IMR-90 (cell line): ENCODE measurements around the gene KIR2DL4. TPM values are rescaled to one million over a fixed set of nuclear protein-coding genes. Genes with fewer than 3 reads are reported as not detected.
"Not testable (repeated sequence)": the region's sequence is repeated elsewhere in the genome, so short reads cannot be mapped to it uniquely, and the experiment has no call there.

Experiments
- ATAC-seq: fragments of 200-7000 bp; cut with Tn5 transposase; 2 replicates; pipeline ENCODE4 v1.9.1; 2020; ENCODE audit warnings: low read depth, mild to moderate bottlenecking, moderate library complexity
- BruUV-seq: library from RNA; stranded (reverse); fragments of 400-500 nt; replicated peaks from 2 replicates; lab custom pipeline; 2021; lab: Mats Ljungman, UMichigan
- CTCF ChIA-PET: fragments of 300-600 bp; formaldehyde crosslinking; extraction: SDS; loops from one replicate; lab custom pipeline; 2021; ENCODE audit warnings: antibody characterized with exemption; lab: Yijun Ruan, JAX
- POLR2A ChIA-PET: fragments of 300-600 bp; sonication (Branson Sonifier 250); formaldehyde crosslinking; loops from one replicate; lab custom pipeline; 2022; ENCODE audit warnings: antibody characterized with exemption; ENCODE audit not compliant: unreplicated experiment; lab: Charles Lee
- DNase-seq: peaks from one replicate; pipeline ENCODE4 v3.0.0; 2013
- H2AFZ ChIP-seq: replicated peaks from 2 replicates; pipeline ENCODE3; 2013; ENCODE audit warnings: low read length, mild to moderate bottlenecking; ENCODE audit not compliant: poor library complexity
- H2AK5ac ChIP-seq: 2 replicates; pipeline ENCODE4 v1.6.1; 2013; ENCODE audit warnings: low read depth, low read length, inconsistent platforms
- H2AK9ac ChIP-seq: replicated peaks from 2 replicates; pipeline ENCODE3; 2013; ENCODE audit warnings: mild to moderate bottlenecking, low read depth, low read length, moderate library complexity; ENCODE audit not compliant: poor library complexity
- H2BK120ac ChIP-seq: 2 replicates; pipeline ENCODE4 v1.6.1; 2013; ENCODE audit warnings: low read depth, low read length, inconsistent platforms
- H2BK15ac ChIP-seq: 3 replicates; pipeline ENCODE4 v1.6.1; 2013; ENCODE audit warnings: low read depth, low read length, inconsistent platforms
- H2BK20ac ChIP-seq: 2 replicates; pipeline ENCODE4 v1.6.1; 2013; ENCODE audit warnings: low read depth, mild to moderate bottlenecking, inconsistent platforms, low read length, moderate library complexity
- H2BK5ac ChIP-seq: 2 replicates; pipeline ENCODE4 v1.6.1; 2013; ENCODE audit warnings: mild to moderate bottlenecking, low read depth, low read length, inconsistent platforms; ENCODE audit not compliant: poor library complexity, severe bottlenecking
- H3K14ac ChIP-seq: replicated peaks from 2 replicates; pipeline ENCODE4 v1.6.1; 2013; ENCODE audit warnings: low read depth, low read length, inconsistent platforms
- H3K18ac ChIP-seq: 2 replicates; pipeline ENCODE4 v1.6.1; 2013; ENCODE audit warnings: low read depth, low read length, control low read depth
- H3K23ac ChIP-seq: 2 replicates; pipeline ENCODE4 v1.6.1; 2013; ENCODE audit warnings: low read depth, low read length, inconsistent platforms
- H3K27ac ChIP-seq: 2 replicates; pipeline ENCODE4 v1.5.1; 2013; ENCODE audit warnings: mild to moderate bottlenecking, control low read depth, low read length; ENCODE audit not compliant: insufficient read depth
- H3K27me3 ChIP-seq: 2 replicates; pipeline ENCODE4 v1.6.1; 2013; ENCODE audit warnings: low read length; ENCODE audit not compliant: control insufficient read depth, insufficient read depth
- H3K36me3 ChIP-seq: 2 replicates; pipeline ENCODE4 v1.6.1; 2013; ENCODE audit warnings: low read length, mixed read lengths; ENCODE audit not compliant: control insufficient read depth, insufficient read depth
- H3K4ac ChIP-seq: 2 replicates; pipeline ENCODE4 v1.6.1; 2013; ENCODE audit warnings: low read depth, low read length, inconsistent platforms
- H3K4me1 ChIP-seq: 2 replicates; pipeline ENCODE4 v1.6.1; 2013; ENCODE audit warnings: low read length, mixed read lengths; ENCODE audit not compliant: control insufficient read depth, insufficient read depth
- H3K4me2 ChIP-seq: 2 replicates; pipeline ENCODE4 v1.6.1; 2013; ENCODE audit warnings: low read depth, mild to moderate bottlenecking, control low read depth, low read length, moderate library complexity
- H3K4me3 ChIP-seq: 2 replicates; pipeline ENCODE4 v1.5.1; 2013; ENCODE audit warnings: low read depth, mild to moderate bottlenecking, control low read depth, low read length, moderate library complexity; ENCODE audit not compliant: insufficient read depth
- H3K56ac ChIP-seq: 2 replicates; pipeline ENCODE4 v1.6.1; 2013; ENCODE audit warnings: low read length, inconsistent platforms; ENCODE audit not compliant: insufficient read depth; ENCODE audit errors: extremely low read depth
- H3K79me1 ChIP-seq, 2 experiments: 2 replicates each; pipeline ENCODE4 v1.6.1; 2013; ENCODE audit warnings: low read length in 2 of 2, inconsistent platforms in 1 of 2, low read depth in 1 of 2
- H3K9ac ChIP-seq: 2 replicates; pipeline ENCODE4 v1.6.1; 2013; ENCODE audit warnings: low read depth, low read length, control low read depth
- H3K9me1 ChIP-seq: 2 replicates; pipeline ENCODE4 v1.6.1; 2013; ENCODE audit warnings: low read length, inconsistent platforms; ENCODE audit not compliant: insufficient read depth
- H3K9me3 ChIP-seq: 2 replicates; pipeline ENCODE4 v1.6.1; 2013; ENCODE audit warnings: low read length; ENCODE audit not compliant: control insufficient read depth, insufficient read depth
- H4K20me1 ChIP-seq: 2 replicates; pipeline ENCODE4 v1.6.1; 2013; ENCODE audit warnings: low read length, inconsistent platforms; ENCODE audit not compliant: insufficient read depth
- H4K5ac ChIP-seq: 2 replicates; pipeline ENCODE4 v1.6.1; 2013; ENCODE audit warnings: mild to moderate bottlenecking, low read depth, low read length, control low read depth
- H4K8ac ChIP-seq, 2 experiments: 2 replicates each; pipeline ENCODE4 v1.6.1; 2013; ENCODE audit warnings: low read depth in 2 of 2, low read length in 2 of 2, control low read depth in 1 of 2, inconsistent platforms in 1 of 2
- H4K91ac ChIP-seq: 2 replicates; pipeline ENCODE4 v1.6.1; 2013; ENCODE audit warnings: low read depth, low read length, inconsistent platforms; ENCODE audit not compliant: insufficient read depth
- WGBS, 2 experiments: methylation state at CpG; one replicate each; pipeline versions ENCODE4 v1.1.5 to v1.1.7; 2013; ENCODE audit warnings: missing lambda C conversion rate in 2 of 2; ENCODE audit not compliant: insufficient read length in 1 of 2; ENCODE audit errors: extremely low coverage in 2 of 2; 5-methylcytosine and 5-hydroxymethylcytosine counted together
- dilution Hi-C: fragments of 300-500 bp; cut with HindIII; formaldehyde crosslinking; loops from one replicate; pipeline ENCODE4 v1.14.3; 2018; ENCODE audit warnings: low sequenced_read_pairs; ENCODE audit not compliant: unreplicated experiment
- in situ Hi-C: fragments of 300-500 bp; cut with MboI; formaldehyde crosslinking; loops from 3 replicates; pipeline ENCODE4 v1.14.3; 2019; ENCODE audit warnings: low sequenced_read_pairs, inconsistent platforms, mixed read lengths
- intact Hi-C: fragments of 100-400 bp; cut with micrococcal nuclease; formaldehyde crosslinking; loops from 2 replicates; pipeline ENCODE4 v1.10.0; 2022
- polyA plus RNA-seq, 3 experiments: library from polyadenylated mRNA; depleted of rRNA; stranded (reverse); fragments of >200 nt; gene quantifications; 2 replicates each; pipeline ENCODE4 v1.2.3, GENCODE V29; 2012; ENCODE audit warnings: low replicate concordance in 1 of 3
- total RNA-seq: library from RNA; depleted of rRNA; stranded (reverse); fragments of >200 nt; gene quantifications from 2 replicates; pipeline ENCODE4 v1.2.3, GENCODE V29; 2012

Gene KIR2DL4
- total and polyA plus RNA-seq, 2 of the 4 experiments (the other 2 are of a cell fraction) = not detected

DNA sequence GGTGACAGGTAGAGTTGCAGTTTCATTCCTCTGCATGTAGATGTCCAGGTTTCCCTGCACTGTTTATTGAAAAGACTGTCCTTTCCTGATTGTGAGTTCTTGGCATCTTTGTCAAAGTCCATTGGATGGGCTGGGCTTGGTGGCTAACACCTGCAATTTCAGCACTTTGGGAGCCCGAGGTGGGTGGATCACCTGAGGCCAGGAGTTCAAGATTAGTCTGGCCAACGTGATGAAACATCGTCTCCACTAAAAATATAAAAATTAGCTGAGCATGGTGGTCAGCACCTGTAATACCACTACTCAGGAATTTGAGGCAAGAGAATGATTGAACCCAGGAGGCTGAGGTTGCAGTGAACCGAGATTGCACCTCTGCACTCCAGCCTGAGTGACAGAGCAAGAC lies 25.6 kb upstream of the KIR2DL4 start:
- H3K4me2 ChIP-seq, in situ Hi-C loops, H3K9me3 ChIP-seq, H4K91ac ChIP-seq, H4K5ac ChIP-seq, H3K79me1 ChIP-seq, H3K9me1 ChIP-seq, H3K4ac ChIP-seq, DNase-seq, H3K9ac ChIP-seq, CTCF ChIA-PET, H3K36me3 ChIP-seq, ATAC-seq, H3K56ac ChIP-seq, H2BK15ac ChIP-seq, H3K4me3 ChIP-seq, H3K4me1 ChIP-seq, intact Hi-C loops, H3K18ac ChIP-seq, H3K14ac ChIP-seq, H3K27ac ChIP-seq, H2BK20ac ChIP-seq, H3K27me3 ChIP-seq, H2BK120ac ChIP-seq, H2AK5ac ChIP-seq, BruUV-seq, H3K23ac ChIP-seq, dilution Hi-C loops, H4K8ac ChIP-seq, POLR2A ChIA-PET, H2AFZ ChIP-seq, H4K20me1 ChIP-seq, H2BK5ac ChIP-seq, H2AK9ac ChIP-seq: not testable (repeated sequence)
- WGBS, 2 experiments = no CpG with 5 or more reads among the region's 4 CpGs

DNA sequence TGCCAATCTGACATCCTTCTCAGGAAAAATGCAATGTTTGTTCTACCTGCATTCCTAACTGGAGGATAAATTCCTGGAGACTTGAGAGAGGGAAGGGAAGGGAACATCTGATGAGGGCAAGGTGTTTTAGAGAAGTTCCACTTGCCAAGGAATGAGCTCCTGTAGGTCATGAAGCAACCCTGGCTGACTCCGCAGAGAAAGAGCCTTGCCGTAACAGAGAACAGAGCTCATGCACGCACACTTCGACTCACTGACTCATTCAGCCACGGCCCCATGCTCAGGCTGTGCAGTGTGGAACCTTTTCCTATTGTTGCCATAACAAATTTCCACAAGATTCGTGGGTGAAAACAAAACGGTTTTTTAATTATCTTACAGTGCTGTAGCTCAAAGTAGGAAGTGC lies 24.5 kb upstream of the KIR2DL4 start:
- ATAC-seq, H2BK20ac ChIP-seq, H4K20me1 ChIP-seq, H3K9ac ChIP-seq, dilution Hi-C loops, H3K4ac ChIP-seq, in situ Hi-C loops, H2BK120ac ChIP-seq, H2BK5ac ChIP-seq, H2AK5ac ChIP-seq, H4K8ac ChIP-seq, H2BK15ac ChIP-seq, H2AK9ac ChIP-seq, H3K27me3 ChIP-seq, H3K36me3 ChIP-seq, H3K9me3 ChIP-seq, POLR2A ChIA-PET, H3K14ac ChIP-seq, H3K9me1 ChIP-seq, H3K4me3 ChIP-seq, BruUV-seq, H3K23ac ChIP-seq, H3K79me1 ChIP-seq, H3K56ac ChIP-seq, DNase-seq, H3K4me2 ChIP-seq, H2AFZ ChIP-seq, H3K27ac ChIP-seq, intact Hi-C loops, H3K18ac ChIP-seq, H4K91ac ChIP-seq, CTCF ChIA-PET, H4K5ac ChIP-seq, H3K4me1 ChIP-seq: not testable (repeated sequence)
- no CpG with 5 or more reads among the region's 7 CpGs for WGBS, 2 experiments
